Neuronal stem cell (in vitro differentiated cells): ENCODE measurements around the gene USP21.

Experiments
- DNase-seq: peaks from one replicate; pipeline ENCODE4 v3.0.0-alpha.2; 2013; ENCODE audit warnings: low spot score
- H2AFZ ChIP-seq: one replicate; pipeline ENCODE4 v1.6.1; 2013; ENCODE audit warnings: mild to moderate bottlenecking, low read length, inconsistent platforms
- H2AK5ac ChIP-seq: 2 replicates; pipeline ENCODE4 v1.6.1; 2013; ENCODE audit warnings: low read depth, mild to moderate bottlenecking, inconsistent platforms, low read length, moderate library complexity, mixed read lengths
- H2BK120ac ChIP-seq: 2 replicates; pipeline ENCODE4 v1.6.1; 2013; ENCODE audit warnings: low read depth, mild to moderate bottlenecking, inconsistent platforms, low read length, moderate library complexity, mixed read lengths
- H2BK12ac ChIP-seq: one replicate; pipeline ENCODE4 v1.6.1; 2013; ENCODE audit warnings: low read length, inconsistent platforms
- H2BK15ac ChIP-seq: 2 replicates; pipeline ENCODE4 v1.6.1; 2013; ENCODE audit warnings: mild to moderate bottlenecking, low read length, inconsistent platforms, mixed read lengths
- H2BK5ac ChIP-seq: one replicate; pipeline ENCODE4 v1.6.1; 2013; ENCODE audit warnings: inconsistent platforms, mild to moderate bottlenecking, low read length, moderate library complexity
- H3K14ac ChIP-seq: one replicate; pipeline ENCODE4 v1.6.1; 2013; ENCODE audit warnings: low read length, inconsistent platforms
- H3K18ac ChIP-seq: 2 replicates; pipeline ENCODE4 v1.6.1; 2013; ENCODE audit warnings: low read length, inconsistent platforms
- H3K23ac ChIP-seq: 2 replicates; pipeline ENCODE4 v1.6.1; 2013; ENCODE audit warnings: low read depth, mild to moderate bottlenecking, mixed read lengths, low read length, inconsistent platforms; ENCODE audit not compliant: poor library complexity
- H3K27ac ChIP-seq: replicated peaks from 3 replicates; pipeline ENCODE4 v1.5.1; 2013; ENCODE audit warnings: low read length, inconsistent platforms
- H3K27me3 ChIP-seq, 3 experiments: 2 replicates each; pipeline ENCODE4 v1.6.1; 2013; ENCODE audit warnings: low read length in 3 of 3, mild to moderate bottlenecking in 2 of 3, inconsistent platforms in 1 of 3, low read depth in 1 of 3, mixed read lengths in 1 of 3, moderate library complexity in 1 of 3; ENCODE audit not compliant: control insufficient read depth in 3 of 3, insufficient read depth in 3 of 3
- H3K36me3 ChIP-seq, 2 donors: replicated peaks in 1 of 2; 2 replicates each; pipeline ENCODE4 v1.6.1; 2013; ENCODE audit warnings: low read length in 2 of 2; ENCODE audit not compliant: control insufficient read depth in 2 of 2, insufficient read depth in 2 of 2
- H3K4ac ChIP-seq: 2 replicates; pipeline ENCODE4 v1.6.1; 2013; ENCODE audit warnings: inconsistent platforms, mild to moderate bottlenecking, low read length, moderate library complexity
- H3K4me1 ChIP-seq, 2 donors: 1 replicate in 1 of 2; 2 replicates in 1 of 2; pipeline ENCODE4 v1.6.1; 2013; ENCODE audit warnings: low read length in 2 of 2, low read depth in 1 of 2; ENCODE audit not compliant: control insufficient read depth in 2 of 2, insufficient read depth in 1 of 2
- H3K4me2 ChIP-seq: one replicate; pipeline ENCODE4 v1.6.1; 2013; ENCODE audit warnings: mild to moderate bottlenecking, low read length, inconsistent platforms; ENCODE audit not compliant: insufficient read depth, poor library complexity, severe bottlenecking
- H3K4me3 ChIP-seq, 2 donors: 2 replicates each; pipeline ENCODE4 v1.5.1; 2013; ENCODE audit warnings: low read length in 2 of 2, mild to moderate bottlenecking in 2 of 2, inconsistent platforms in 1 of 2, moderate library complexity in 1 of 2
- H3K79me1 ChIP-seq: one replicate; pipeline ENCODE4 v1.6.1; 2013; ENCODE audit warnings: low read depth, mild to moderate bottlenecking, inconsistent platforms, low read length, moderate library complexity
- H3K9ac ChIP-seq: one replicate; pipeline ENCODE4 v1.6.1; 2013; ENCODE audit warnings: mild to moderate bottlenecking, low read depth, low read length, inconsistent platforms; ENCODE audit not compliant: poor library complexity
- H3K9me3 ChIP-seq, 2 donors: replicated peaks in 1 of 2; 2 replicates each; pipeline versions ENCODE3 to v1.6.1; 2013; ENCODE audit warnings: low read length in 2 of 2, mild to moderate bottlenecking in 2 of 2, inconsistent platforms in 1 of 2, low read depth in 1 of 2, mixed read lengths in 1 of 2, moderate library complexity in 1 of 2; ENCODE audit not compliant: control insufficient read depth in 2 of 2, insufficient read depth in 1 of 2
- H4K8ac ChIP-seq: one replicate; pipeline ENCODE4 v1.6.1; 2013; ENCODE audit warnings: low read depth, mild to moderate bottlenecking, inconsistent platforms, low read length, moderate library complexity
- H4K91ac ChIP-seq: one replicate; pipeline ENCODE4 v1.6.1; 2013; ENCODE audit warnings: low read length, low read depth, mild to moderate bottlenecking, inconsistent platforms; ENCODE audit not compliant: poor library complexity
- WGBS, 2 donors: extraction: QIAGEN DNeasy Blood & Tissue Kit; methylation state at CpG; one replicate each; pipeline ENCODE4 v1.1.7; 2013; ENCODE audit warnings: missing lambda C conversion rate in 2 of 2, mixed read lengths in 1 of 2; ENCODE audit not compliant: insufficient read length in 2 of 2, insufficient replicate concordance in 1 of 2; ENCODE audit errors: extremely low coverage in 2 of 2; 5-methylcytosine and 5-hydroxymethylcytosine counted together

The USP21 gene

DNA sequence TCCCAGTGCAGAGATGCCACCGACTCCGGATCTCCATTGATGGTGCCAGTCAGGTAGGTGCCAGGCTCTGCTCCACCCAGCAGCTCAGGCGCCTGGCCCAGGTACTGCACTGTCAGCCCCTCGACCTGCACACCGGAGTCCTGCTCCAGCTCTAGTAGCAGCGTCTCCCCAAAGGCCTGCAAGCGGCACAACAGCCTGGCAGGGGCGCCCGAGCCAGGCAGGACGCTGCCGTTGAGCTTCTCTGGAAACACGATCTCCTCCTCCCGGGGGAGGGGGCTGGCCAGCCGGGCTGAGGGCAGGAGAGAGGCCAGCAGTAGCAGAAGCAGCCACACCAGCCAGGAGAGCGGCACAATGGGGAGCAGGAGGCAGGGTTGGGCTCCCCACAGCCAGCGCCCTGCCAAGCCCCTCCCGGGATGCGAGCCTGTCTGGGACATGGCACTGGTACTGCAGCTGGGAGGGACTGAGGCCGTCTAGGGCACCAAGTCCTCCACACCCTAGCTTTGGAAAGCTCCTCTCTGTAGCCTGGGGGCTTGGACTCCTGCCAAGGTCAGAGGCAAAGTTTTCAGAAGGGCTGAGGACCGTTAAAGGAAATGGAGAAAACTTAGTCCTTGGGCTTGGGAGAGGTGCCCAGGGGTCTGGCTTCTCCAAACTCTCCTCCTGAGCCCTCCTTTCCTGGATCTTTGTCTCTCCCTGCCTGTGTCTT is 39.0 kb downstream of the USP21 start:
- Histone ChIP-seq H3K27me3 (no peaks in the 10 kb centered on the region), H3K18ac (peak overlapping the region; percentile 92), H4K8ac (no peak overlapping the region), H2AFZ (peak overlapping the region; percentile 90), H3K27ac (no peak overlapping the region), H2BK120ac (peak overlapping the region; percentile 29), H3K4me3 (no peak overlapping the region), H3K9me3 (no peaks in the 10 kb centered on the region), H3K9ac (no peak overlapping the region), H3K79me1 (no peaks in the 10 kb centered on the region), H2BK5ac (peak overlapping the region; percentile 30), H3K4me1 (peaks cover 30 to 51% of the 10 kb centered on the region in 2 donors), H2BK15ac (peak overlapping the region; percentile 59), H3K23ac (no peak overlapping the region), H3K14ac (peak overlapping the region; percentile 50), H4K91ac (no peak overlapping the region), H3K36me3 (peaks cover 0 to 2% of the 10 kb centered on the region in 2 donors), H2BK12ac (peak overlapping the region; percentile 70), H3K4me2 (peak overlapping the region; percentile 71), H3K4ac (peak overlapping the region; percentile 58), H2AK5ac (peak overlapping the region; percentile 88)
- WGBS, 2 donors = no CpG with 5 or more reads among the region's 20 CpGs
- no peak for DNase-seq

DNA sequence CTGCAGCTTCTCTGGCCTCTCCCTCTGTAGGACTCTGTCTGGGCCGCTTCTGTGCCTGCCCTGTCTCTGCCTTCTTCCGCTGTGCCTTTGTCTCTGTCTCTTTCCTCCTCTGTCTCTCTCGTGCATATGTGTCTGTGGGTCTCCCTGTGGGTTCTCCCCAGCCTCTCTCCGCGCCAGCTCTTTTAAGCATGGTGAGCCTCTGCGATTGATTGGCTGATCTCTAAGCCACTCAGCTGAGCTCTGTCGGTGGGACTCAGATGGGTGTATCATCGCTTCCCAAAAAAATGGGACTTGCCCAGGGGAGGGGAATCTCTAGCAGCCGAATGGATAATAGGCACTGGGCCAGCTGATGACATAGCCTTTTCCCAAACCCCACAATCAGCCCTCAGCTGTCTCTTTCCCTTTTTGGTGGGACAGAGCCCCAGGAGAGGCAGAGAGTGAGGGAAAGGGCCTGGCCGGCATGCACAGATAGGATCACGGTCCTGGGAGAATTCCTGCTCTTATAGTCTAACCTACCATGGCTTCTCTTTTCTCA is 39.7 kb downstream of the USP21 start, which contains the start of gene ADAMTS4:
ADAMTS4 (minus strand) TSS at position 158 of the 535 bp plus-strand sequence. CDS start 427 bp downstream, outside the sequence.
- no peak within 1 kb of the TSS for H3K23ac ChIP-seq
- peaks cover 0 to 8% of the 10 kb centered on the region in 2 donors for H3K36me3 ChIP-seq
- H3K4me2 ChIP-seq = peak within 1 kb of the TSS; percentile 71
- H3K4ac ChIP-seq = peak within 1 kb of the TSS; percentile 58
- no peak within 1 kb of the TSS for H4K8ac ChIP-seq
- H3K27ac ChIP-seq = no peak within 1 kb of the TSS
- H3K27me3 ChIP-seq = no peaks in the 10 kb centered on the region
- H4K91ac ChIP-seq = no peak within 1 kb of the TSS
- H2BK15ac ChIP-seq = peak within 1 kb of the TSS; percentile 59
- H3K4me1 ChIP-seq = peaks cover 30 to 51% of the 10 kb centered on the region in 2 donors
- no peak for DNase-seq
- H2BK5ac ChIP-seq = peak within 1 kb of the TSS; percentile 30
- H3K79me1 ChIP-seq = no peaks in the 10 kb centered on the region
- no peak within 1 kb of the TSS for H3K9ac ChIP-seq
- no CpG with 5 or more reads among the region's 11 CpGs for WGBS, 2 donors
- peak within 1 kb of the TSS; percentile 70 for H2BK12ac ChIP-seq
- no peak within 1 kb of the TSS for H3K4me3 ChIP-seq
- H2AK5ac ChIP-seq = peak within 1 kb of the TSS; percentile 88
- H3K14ac ChIP-seq = peak within 1 kb of the TSS; percentile 50
- peak within 1 kb of the TSS; percentile 90 for H2AFZ ChIP-seq
- H3K18ac ChIP-seq = peak within 1 kb of the TSS; percentile 92
- H3K9me3 ChIP-seq = no peaks in the 10 kb centered on the region
- peak within 1 kb of the TSS; percentile 29 for H2BK120ac ChIP-seq

DNA sequence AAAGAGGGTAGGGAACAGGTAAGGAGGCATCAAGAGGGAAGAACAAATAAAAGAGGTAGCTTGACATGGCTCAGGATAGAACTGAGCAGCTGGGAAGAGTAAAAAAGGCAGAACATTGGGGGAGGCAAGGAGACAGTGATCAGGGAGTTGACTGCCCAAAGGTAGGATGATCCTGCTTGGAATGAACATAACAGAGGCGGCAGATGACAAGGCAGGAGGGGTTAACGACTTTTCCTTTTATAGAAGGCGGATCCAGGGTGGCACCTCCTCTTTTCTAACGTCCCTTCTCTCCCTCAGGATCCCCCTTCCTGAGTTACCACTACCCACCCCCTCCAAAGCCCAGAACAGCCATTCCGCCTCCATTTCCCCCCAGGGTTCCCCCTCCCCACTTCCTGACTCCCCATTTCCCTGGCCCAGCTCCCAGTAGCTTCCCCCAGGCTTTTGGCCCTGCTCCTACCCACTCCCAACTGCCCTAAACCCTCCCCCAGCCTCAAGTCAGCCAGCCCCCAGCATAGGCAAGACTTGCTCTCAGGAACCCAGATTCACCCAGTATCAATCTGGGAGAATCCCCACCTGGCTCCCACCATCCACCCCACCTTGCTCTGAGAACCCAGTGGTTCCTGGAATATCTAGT is 40.3 kb downstream of the USP21 start:
- Histone ChIP-seq H4K8ac (no peak overlapping the region), H4K91ac (no peak overlapping the region), H3K23ac (no peak overlapping the region), H3K79me1 (no peaks in the 10 kb centered on the region), H2AK5ac (no peak overlapping the region), H3K14ac (no peak overlapping the region), H2BK120ac (no peak overlapping the region), H3K4me2 (no peak overlapping the region), H3K36me3 (peaks cover 0 to 14% of the 10 kb centered on the region in 2 donors), H3K27me3 (no peaks in the 10 kb centered on the region), H3K18ac (peak overlapping the region; percentile 46), H2BK12ac (no peak overlapping the region), H3K4me1 (peaks cover 30 to 51% of the 10 kb centered on the region in 2 donors), H2BK5ac (no peak overlapping the region), H3K4ac (no peak overlapping the region), H3K9me3 (no peaks in the 10 kb centered on the region), H3K27ac (no peak overlapping the region), H3K9ac (no peak overlapping the region), H2BK15ac (no peak overlapping the region), H2AFZ (peak overlapping the region; percentile 90), H3K4me3 (no peak overlapping the region)
- DNase-seq = no peak
- WGBS, 2 donors = no CpG with 5 or more reads among the region's 5 CpGs
